Endothelial cell of umbilical vein (primary cell): ENCODE results near the gene C3orf70. TPM values are rescaled to one million over a fixed set of nuclear protein-coding genes. Genes with fewer than 3 reads are reported as not detected.

Experiments
- BruUV-seq: library from RNA; stranded (reverse); fragments of 400-500 nt; replicated peaks from 2 replicates; lab custom pipeline; 2021; lab: Mats Ljungman, UMichigan
- CTCF ChIA-PET: fragments of 300-600, 350-600 bp; sonication (Branson Sonifier 250); formaldehyde crosslinking; loops from one replicate; lab custom pipeline; 2021; ENCODE audit warnings: antibody characterized with exemption, inconsistent platforms; lab: Charles Lee
- POLR2A ChIA-PET: fragments of 300-600, 350-600 bp; sonication (Branson Sonifier 250); formaldehyde crosslinking; loops from one replicate; lab custom pipeline; 2021; ENCODE audit warnings: antibody characterized with exemption, inconsistent platforms; lab: Charles Lee
- DNase-seq: peaks from one replicate; pipeline ENCODE4 v3.0.0-alpha.2; 2011; ENCODE audit warnings: low read depth, low spot score
- FAIRE-seq: peaks from 2 replicates; lab custom pipeline; 2011; peaks lifted over from hg19 to GRCh38; lab: Jason Lieb, UNC
- H2AFZ ChIP-seq: 2 replicates; pipeline ENCODE4 v1.6.0; 2012; ENCODE audit warnings: low read depth, low read length, control low read depth, inconsistent platforms
- H3K27ac ChIP-seq: 2 replicates; pipeline ENCODE4 v1.5.1; 2011; ENCODE audit warnings: low read depth, mild to moderate bottlenecking, control low read depth, low read length, moderate library complexity; ENCODE audit not compliant: insufficient read depth
- H3K27me3 ChIP-seq, 2 experiments: 2 replicates each; pipeline versions ENCODE4 v1.6.0 to v1.6.1; 2011; ENCODE audit warnings: low read length in 2 of 2, mixed read lengths in 1 of 2; ENCODE audit not compliant: control insufficient read depth in 2 of 2, insufficient read depth in 2 of 2
- H3K36me3 ChIP-seq, 2 experiments: 2 replicates in 1 of 2; 3 replicates in 1 of 2; pipeline ENCODE4 v1.5.1; 2011; ENCODE audit warnings: low read length in 2 of 2, mild to moderate bottlenecking in 1 of 2, moderate library complexity in 1 of 2; ENCODE audit not compliant: control insufficient read depth in 2 of 2, insufficient read depth in 2 of 2; ENCODE audit errors: extremely low read depth in 1 of 2
- H3K4me1 ChIP-seq: 3 replicates; pipeline ENCODE4 v1.5.1; 2011; ENCODE audit warnings: mild to moderate bottlenecking, low read length; ENCODE audit not compliant: control insufficient read depth, insufficient read depth; ENCODE audit errors: extremely low read depth
- H3K4me2 ChIP-seq: 2 replicates; pipeline ENCODE4 v1.6.1; 2011; ENCODE audit warnings: low read length, control low read depth, mixed read lengths; ENCODE audit not compliant: insufficient read depth
- H3K4me3 ChIP-seq, 3 experiments: fragments of 200-600 bp in 1 of 3; sonication (generic), shearing (Covaris generic) in 1 of 3; replicated peaks in 1 of 3; 2 replicates each; pipeline ENCODE4 v1.5.1; 2011 to 2016; ENCODE audit warnings: control low read depth in 3 of 3, low read length in 3 of 3, mild to moderate bottlenecking in 2 of 3, inconsistent platforms in 1 of 3, low read depth in 1 of 3, moderate library complexity in 1 of 3; ENCODE audit not compliant: insufficient read depth in 1 of 3
- H3K79me2 ChIP-seq: 2 replicates; pipeline ENCODE4 v1.6.0; 2012; ENCODE audit warnings: low read length, inconsistent platforms; ENCODE audit not compliant: control insufficient read depth, insufficient read depth
- H3K9ac ChIP-seq: replicated peaks from 2 replicates; pipeline ENCODE3; 2011; ENCODE audit warnings: low read length, control low read depth; ENCODE audit not compliant: insufficient read depth; ENCODE audit errors: extremely low read depth
- H3K9me1 ChIP-seq: replicated peaks from 3 replicates; pipeline ENCODE4 v1.6.0; 2011; ENCODE audit warnings: mild to moderate bottlenecking, low read length; ENCODE audit not compliant: control insufficient read depth, insufficient read depth; ENCODE audit errors: extremely low read depth
- H3K9me3 ChIP-seq: replicated peaks from 2 replicates; pipeline ENCODE4 v1.5.1; 2012; ENCODE audit warnings: low read length, inconsistent platforms; ENCODE audit not compliant: control insufficient read depth, insufficient read depth
- H4K20me1 ChIP-seq: replicated peaks from 2 replicates; pipeline ENCODE3; 2011; ENCODE audit warnings: mild to moderate bottlenecking, low read length; ENCODE audit not compliant: control insufficient read depth, insufficient read depth; ENCODE audit errors: extremely low read depth
- CTCF ChIP-seq, 2 donors: IDR thresholded peaks; 1 replicate in 1 of 2; 2 replicates in 1 of 2; pipeline ENCODE4 v1.5.1; 2011; ENCODE audit warnings: low read length in 2 of 2, mild to moderate bottlenecking in 2 of 2, moderate library complexity in 2 of 2, control low read depth in 1 of 2, inconsistent platforms in 1 of 2, low read depth in 1 of 2; ENCODE audit not compliant: insufficient read depth in 1 of 2; ENCODE audit errors: extremely low read depth in 1 of 2
- EZH2 ChIP-seq: IDR thresholded peaks from 2 replicates; pipeline ENCODE4 v1.6.1; 2012; ENCODE audit warnings: borderline replicate concordance, low read depth, mild to moderate bottlenecking, moderate library complexity, low read length, inconsistent platforms; ENCODE audit not compliant: severe bottlenecking
- FOS ChIP-seq: IDR thresholded peaks from 2 replicates; pipeline ENCODE4 v1.6.1; 2011; ENCODE audit warnings: mild to moderate bottlenecking, low read length, moderate library complexity, borderline replicate concordance; ENCODE audit not compliant: insufficient read depth
- GATA2 ChIP-seq: IDR thresholded peaks from 2 replicates; pipeline ENCODE4 v1.7.0; 2011; ENCODE audit warnings: low read depth, mild to moderate bottlenecking, moderate library complexity, mixed read lengths, low read length; ENCODE audit not compliant: insufficient read length, insufficient read depth
- JUN ChIP-seq: IDR thresholded peaks from 2 replicates; pipeline ENCODE4 v1.6.1; 2011; ENCODE audit warnings: borderline replicate concordance, low read depth; ENCODE audit not compliant: insufficient read length, insufficient read depth
- MAX ChIP-seq: IDR thresholded peaks from 2 replicates; pipeline ENCODE4 v1.6.1; 2011; ENCODE audit not compliant: insufficient read depth, insufficient read length
- MYC ChIP-seq: IDR thresholded peaks from one replicate; pipeline ENCODE4 v1.6.1; 2011; ENCODE audit warnings: mild to moderate bottlenecking, low read depth, low read length
- POLR2A ChIP-seq: IDR thresholded peaks from 2 replicates; pipeline ENCODE4 v1.6.1; 2012; ENCODE audit warnings: low read depth, mild to moderate bottlenecking, control low read depth, low read length
- POLR2AphosphoS5 ChIP-seq: IDR thresholded peaks from 2 replicates; pipeline ENCODE4 v1.6.1; 2012; ENCODE audit warnings: low read depth, mild to moderate bottlenecking, control low read depth, low read length, moderate library complexity; ENCODE audit not compliant: insufficient read depth
- dilution Hi-C: fragments of 300-500 bp; cut with MboI; formaldehyde crosslinking; loops from one replicate; pipeline ENCODE4 v1.15.0; 2019; ENCODE audit warnings: low sequenced_read_pairs; ENCODE audit not compliant: extremely low pct_ligation_motif_present
- intact Hi-C: fragments of 100-400 bp; cut with micrococcal nuclease; formaldehyde crosslinking; loops from one replicate; pipeline ENCODE4 v1.10.0; 2022
- polyA plus RNA-seq, 4 experiments: library from polyadenylated mRNA; depleted of rRNA in 3 of 4; stranded (reverse) in 3 of 4; unstranded in 1 of 4; fragments of >200 nt; gene quantifications; 2 replicates each; pipeline versions ENCODE4 v1.2.1 to v1.2.3, GENCODE V29; 2011 to 2012; ENCODE audit warnings: missing spikeins in 1 of 4
- total RNA-seq: library from RNA; stranded (reverse); gene quantifications from 2 replicates; pipeline ENCODE4 v1.2.3, GENCODE V29; 2021

Gene C3orf70
- total and polyA plus RNA-seq, 2 donors (not counting 3 experiments of a cell fraction or from before 2014, with no cell fraction given) = 0.08 to 0.20 TPM

- H3K4me2 ChIP-seq = no peak overlapping the region
- dilution Hi-C loops = no loop called here
- H3K36me3 ChIP-seq = no peaks in the 10 kb centered on the region
- no peaks in the 10 kb centered on the region for H3K4me1 ChIP-seq
- CTCF ChIA-PET = no interaction called here
- H4K20me1 ChIP-seq = no peaks in the 10 kb centered on the region
- no peaks in the 10 kb centered on the region for H3K79me2 ChIP-seq
- H3K27ac ChIP-seq = no peak overlapping the region
- BruUV-seq = no TSS peak
- H2AFZ ChIP-seq = no peak overlapping the region
- intact Hi-C loops = no loop called here
- no peak for FAIRE-seq
- POLR2A ChIA-PET = no interaction called here
- DNase-seq = no peak
- TF ChIP-seq FOS = no peak
- TF ChIP-seq CTCF (IDR thresholded peaks at IDR 0.05; ENCODE audit: extremely low read depth in 1 of 2, insufficient read depth in 1 of 2, low read depth in 1 of 2, low read length in 2 of 2) = no peak
- TF ChIP-seq POLR2A = no peak
- no peak for TF ChIP-seq POLR2AphosphoS5
- no peak for TF ChIP-seq JUN
- no peak for TF ChIP-seq MAX
- TF ChIP-seq GATA2 = no peak
- no peak for TF ChIP-seq EZH2
- TF ChIP-seq MYC = no peak
- no peak overlapping the region for H3K4me3 ChIP-seq
- H3K9me3 ChIP-seq = no peaks in the 10 kb centered on the region
- H3K27me3 ChIP-seq = peaks cover 0 to 3% of the 10 kb centered on the region in 2 experiments
- no peaks in the 10 kb centered on the region for H3K9me1 ChIP-seq
- H3K9ac ChIP-seq = no peak overlapping the region
These were observed 73.2 kb downstream of the C3orf70 start for GRCh38 chr3:185079625-185080024.
